DND-41 (cell line): ENCODE data around the gene FOXN3.
"Not testable (repeated sequence)": the region's sequence is repeated elsewhere in the genome, so short reads cannot be mapped to it uniquely, and the experiment has no call there.

ENCODE experiments used
- ATAC-seq: fragments of 200-7000 bp; cut with Tn5 transposase; 3 replicates; pipeline ENCODE4 v1.9.1; 2021; ENCODE audit warnings: low read depth; ENCODE audit not compliant: insufficient read depth
- DNase-seq: peaks from one replicate; pipeline ENCODE4 v3.0.0-alpha.2; 2020
- H2AFZ ChIP-seq: 2 replicates; pipeline ENCODE4 v1.6.0; 2012; ENCODE audit warnings: low read depth, low read length
- H3K27ac ChIP-seq: 2 replicates; pipeline ENCODE4 v1.5.1; 2012; ENCODE audit warnings: low read length, inconsistent platforms
- H3K27me3 ChIP-seq: fragments of 200-600 bp; sonication (generic); 2 replicates; pipeline ENCODE4 v1.6.0; 2012; ENCODE audit warnings: low read length, mild to moderate bottlenecking, inconsistent platforms; ENCODE audit not compliant: insufficient read depth, poor library complexity
- H3K36me3 ChIP-seq: 2 replicates; pipeline ENCODE4 v1.5.1; 2012; ENCODE audit warnings: low read length, inconsistent platforms; ENCODE audit not compliant: insufficient read depth
- H3K4me1 ChIP-seq: 2 replicates; pipeline ENCODE4 v1.5.1; 2012; ENCODE audit warnings: mild to moderate bottlenecking, low read length; ENCODE audit not compliant: insufficient read depth
- H3K4me2 ChIP-seq: 2 replicates; pipeline ENCODE4 v1.6.0; 2012; ENCODE audit warnings: mild to moderate bottlenecking, moderate library complexity, low read length, inconsistent platforms; ENCODE audit not compliant: insufficient read depth
- H3K4me3 ChIP-seq, 2 experiments: fragments of 200-600 bp in 1 of 2; shearing (Covaris generic) in 1 of 2; 2 replicates each; pipeline ENCODE4 v1.5.1; 2012 to 2016; ENCODE audit warnings: inconsistent platforms in 2 of 2, low read length in 2 of 2, mild to moderate bottlenecking in 2 of 2, low read depth in 1 of 2, moderate library complexity in 1 of 2
- H3K79me2 ChIP-seq: 2 replicates; pipeline ENCODE4 v1.6.0; 2012; ENCODE audit warnings: low read length, inconsistent platforms; ENCODE audit not compliant: insufficient read depth
- H3K9ac ChIP-seq: 2 replicates; pipeline ENCODE4 v1.6.0; 2012; ENCODE audit warnings: low read depth, mild to moderate bottlenecking, inconsistent platforms, low read length, moderate library complexity
- H3K9me3 ChIP-seq: 2 replicates; pipeline ENCODE4 v1.5.1; 2012; ENCODE audit warnings: low read length, moderate library complexity, mild to moderate bottlenecking, inconsistent platforms; ENCODE audit not compliant: insufficient read depth, severe bottlenecking
- H4K20me1 ChIP-seq: 2 replicates; pipeline ENCODE4 v1.6.0; 2012; ENCODE audit warnings: low read length; ENCODE audit not compliant: insufficient read depth
- CTCF ChIP-seq: IDR thresholded peaks from 2 replicates; pipeline ENCODE4 v1.5.1; 2012; ENCODE audit warnings: borderline replicate concordance, low read length, moderate library complexity, mild to moderate bottlenecking; ENCODE audit not compliant: poor library complexity, severe bottlenecking; ENCODE audit errors: extremely low read depth
- EZH2 ChIP-seq: IDR thresholded peaks from 3 replicates; pipeline ENCODE4 v1.6.1; 2012; ENCODE audit warnings: borderline replicate concordance, low read depth, mild to moderate bottlenecking, moderate library complexity, low read length, inconsistent platforms; ENCODE audit not compliant: severe bottlenecking

FOXN3 gene

GRCh38 chr14:89114109-89114508, 302.9 kb downstream of the FOXN3 start:
- Histone ChIP-seq H3K4me2 (no peak overlapping the region), H3K9me3 (peaks cover 4% of the 10 kb centered on the region), H3K27ac (no peak overlapping the region), H3K4me1 (no peaks in the 10 kb centered on the region), H3K4me3 (no peak overlapping the region), H2AFZ (no peak overlapping the region), H3K36me3 (no peaks in the 10 kb centered on the region), H3K9ac (no peak overlapping the region), H3K79me2 (no peaks in the 10 kb centered on the region), H3K27me3 (no peaks in the 10 kb centered on the region), H4K20me1 (no peaks in the 10 kb centered on the region)
- ATAC-seq (no peak), DNase-seq (no peak)
- TF ChIP-seq CTCF (no peak), EZH2 (no peak)

GRCh38 chr14:89112720-89113119, 304.3 kb downstream of the FOXN3 start:
- Histone ChIP-seq H3K9me3 (peaks cover 1% of the 10 kb centered on the region), H2AFZ (no peak overlapping the region), H3K27ac (no peak overlapping the region), H3K36me3 (no peaks in the 10 kb centered on the region), H3K9ac (no peak overlapping the region), H4K20me1 (no peaks in the 10 kb centered on the region), H3K79me2 (no peaks in the 10 kb centered on the region), H3K4me3 (no peak overlapping the region), H3K4me2 (no peak overlapping the region), H3K4me1 (no peaks in the 10 kb centered on the region), H3K27me3 (no peaks in the 10 kb centered on the region)
- TF ChIP-seq EZH2: no peak
- TF ChIP-seq CTCF: no peak
- ATAC-seq (no peak), DNase-seq (no peak)

GRCh38 chr14:89111766-89112543, 305.1 kb downstream of the FOXN3 start:
- not testable (repeated sequence) for H3K27ac ChIP-seq, H3K9ac ChIP-seq, H3K4me3 ChIP-seq, H4K20me1 ChIP-seq, H2AFZ ChIP-seq, H3K9me3 ChIP-seq, ATAC-seq, DNase-seq, H3K36me3 ChIP-seq, H3K4me1 ChIP-seq, H3K4me2 ChIP-seq, H3K79me2 ChIP-seq, H3K27me3 ChIP-seq

GRCh38 chr14:89111232-89111631, 305.8 kb downstream of the FOXN3 start:
- not testable (repeated sequence) for DNase-seq, H3K36me3 ChIP-seq, H3K4me1 ChIP-seq, ATAC-seq, H3K79me2 ChIP-seq, H3K9ac ChIP-seq, H3K9me3 ChIP-seq, H3K4me3 ChIP-seq, H2AFZ ChIP-seq, H3K4me2 ChIP-seq, H4K20me1 ChIP-seq, H3K27me3 ChIP-seq, H3K27ac ChIP-seq
